GM21619 (cell line): ENCODE data around the gene KCNQ5.
A peak's percentile ranks its signal among the peaks of the same experiment; 100 is the strongest.

Experiments
- ATAC-seq: cut with Tn5 transposase; IDR thresholded peaks from one replicate; pipeline ENCODE4 v1.9.1; 2021; ENCODE audit not compliant: unreplicated experiment

KCNQ5 gene

DNA sequence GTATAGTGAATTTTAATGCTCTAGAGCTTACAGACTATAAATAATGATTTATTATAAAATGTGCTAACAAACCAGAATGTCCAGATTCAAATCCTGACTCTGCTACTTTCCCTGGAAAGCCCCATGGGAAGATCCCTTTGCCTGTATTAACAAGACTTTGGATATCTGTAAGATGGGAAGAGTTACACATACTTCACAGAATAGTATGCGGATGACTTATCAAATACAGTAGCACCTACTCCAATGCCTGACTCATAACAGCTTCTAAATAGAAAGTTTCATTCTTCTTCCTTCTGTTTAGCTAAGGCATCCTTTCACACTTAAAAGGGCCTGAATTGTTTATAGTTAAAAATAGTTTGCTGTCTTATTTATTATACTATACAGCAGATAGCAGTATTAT, 166.3 kb downstream of the KCNQ5 start:
- no peak for ATAC-seq

GRCh38 chr6:72789145-72789544, 167.3 kb downstream of the KCNQ5 start:
- no peak for ATAC-seq

DNA sequence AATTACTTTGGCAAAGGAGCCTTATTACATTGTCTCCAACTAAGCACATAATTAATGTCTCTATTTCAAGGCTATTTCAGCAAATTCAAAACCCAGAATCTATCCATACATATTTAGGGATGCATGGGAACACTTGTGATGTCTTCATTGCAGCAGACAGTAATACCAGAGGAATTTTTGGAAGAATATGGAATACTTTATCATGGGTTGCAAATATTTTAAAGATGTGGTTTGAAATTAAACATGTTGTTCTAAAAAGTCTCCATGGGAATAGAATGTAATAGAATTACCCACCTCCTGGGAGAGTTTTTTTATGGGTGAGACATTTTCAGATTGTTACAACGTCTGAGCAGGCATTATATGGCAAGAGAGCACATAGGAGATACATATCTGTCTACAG, 170.8 kb downstream of the KCNQ5 start:
- ATAC-seq: no peak

GRCh38 chr6:72793641-72794395, 172.0 kb downstream of the KCNQ5 start:
- ATAC-seq: no peak

GRCh38 chr6:72798196-72798595, 176.3 kb downstream of the KCNQ5 start:
- ATAC-seq: no peak

DNA sequence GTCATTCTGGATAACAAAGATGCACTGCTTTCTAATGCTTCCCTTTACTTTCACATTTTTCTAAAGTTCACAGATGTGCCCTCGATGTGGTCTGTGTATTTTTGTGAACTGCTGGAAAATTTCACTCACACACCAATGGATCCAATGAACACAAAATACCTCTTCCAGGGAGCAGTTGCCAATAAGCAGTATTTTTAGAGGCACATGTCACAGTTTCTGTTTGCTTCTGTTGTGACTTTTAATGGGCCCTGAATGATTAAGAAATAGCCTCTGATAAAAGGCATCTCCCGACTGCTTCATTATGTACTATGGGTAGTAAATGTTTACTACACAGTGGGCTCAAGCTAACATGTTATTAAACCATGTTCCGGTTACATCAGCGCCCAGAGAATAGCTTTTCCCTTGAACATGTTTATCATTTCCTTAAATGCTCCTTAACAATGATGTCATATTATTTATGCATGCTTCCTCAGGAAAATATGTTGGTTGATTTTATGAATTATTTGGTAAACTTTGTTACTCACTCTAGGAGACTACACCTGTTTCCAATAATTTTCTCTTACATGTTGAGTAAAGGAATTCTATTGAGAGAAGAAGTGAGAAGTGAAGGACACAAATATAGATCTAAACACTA, 188.0 kb downstream of the KCNQ5 start:
- no peak for ATAC-seq

- no peak for ATAC-seq
These were observed 188.9 kb downstream of the KCNQ5 start for GRCh38 chr6:72810571-72811280.

GRCh38 chr6:72811971-72812421, 190.1 kb downstream of the KCNQ5 start:
- no peak for ATAC-seq

DNA sequence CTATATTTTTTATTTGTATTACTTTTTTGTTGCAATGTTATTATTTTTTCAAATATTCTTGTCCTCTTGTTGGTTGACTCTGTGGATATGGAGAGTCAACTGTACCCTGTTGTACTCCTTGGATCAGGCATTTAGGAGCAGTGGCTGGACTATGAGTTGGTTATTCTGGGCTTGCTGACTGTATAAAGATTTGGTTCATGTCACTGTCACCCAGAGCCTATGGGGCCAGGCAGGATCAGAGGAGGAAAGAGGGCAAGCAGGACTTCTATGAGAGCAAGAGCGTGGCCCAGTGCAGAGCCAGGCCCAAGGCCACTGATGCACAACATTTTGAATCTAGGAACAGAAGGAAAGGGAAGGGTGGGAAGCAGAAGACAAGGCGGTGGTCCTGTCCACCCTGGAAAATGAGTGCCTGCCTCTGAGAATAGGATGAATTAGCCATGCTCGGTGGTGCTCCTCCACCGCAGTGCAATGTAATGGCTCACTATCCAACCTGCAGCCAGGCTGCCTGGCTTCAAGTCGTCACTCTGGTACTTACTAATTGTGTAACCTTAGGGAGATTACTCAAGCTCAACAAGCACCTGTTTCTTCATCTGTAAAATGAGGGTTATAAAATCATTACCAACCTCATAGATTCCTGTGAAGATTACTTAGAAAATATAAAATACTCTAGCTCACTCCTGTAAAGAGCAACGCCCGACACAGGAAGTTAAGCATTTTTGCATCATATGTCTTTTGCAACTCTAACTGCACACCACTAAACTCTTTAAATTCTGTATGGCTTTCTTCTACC, 192.1 kb downstream of the KCNQ5 start:
- no peak for ATAC-seq

DNA sequence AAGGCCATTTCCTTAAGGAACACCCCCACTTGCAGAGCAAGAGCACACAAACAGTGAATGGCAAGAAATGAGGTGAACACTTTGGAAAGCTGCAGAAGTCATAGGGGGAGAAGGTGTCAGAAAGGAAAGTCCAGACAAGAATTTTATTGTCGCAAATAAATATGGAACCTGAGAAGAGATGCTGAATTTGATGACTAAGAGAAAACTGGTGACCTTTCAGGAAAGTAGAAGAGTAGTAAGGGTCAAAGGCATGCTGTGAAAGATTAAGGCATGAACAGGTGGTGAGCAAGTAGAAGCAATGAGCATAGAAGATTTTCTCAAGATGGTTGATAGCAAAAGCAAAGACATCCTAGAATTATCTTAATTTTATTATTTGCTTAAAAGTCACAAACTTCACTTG, 194.2 kb downstream of the KCNQ5 start:
- ATAC-seq: no peak

DNA sequence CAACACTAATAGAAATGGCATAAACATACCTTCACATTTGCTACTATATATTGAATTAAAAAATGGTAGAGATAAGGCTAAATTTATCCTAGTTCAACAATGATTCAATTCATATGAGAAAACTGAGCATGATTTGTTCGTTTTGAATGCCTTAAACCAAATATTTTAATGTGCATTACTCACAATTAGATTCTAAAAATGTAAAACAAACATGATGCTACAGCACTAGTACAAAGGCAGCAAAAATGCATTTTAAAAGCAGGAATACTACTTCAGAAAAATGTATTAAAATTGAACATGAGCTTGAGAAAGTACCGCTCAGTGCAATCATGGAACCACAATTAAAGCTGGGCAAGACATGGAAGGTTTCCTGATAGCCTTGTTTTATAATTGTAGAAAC, 195.3 kb downstream of the KCNQ5 start:
- ATAC-seq: no peak

- no peak for ATAC-seq
These were observed 197.7 kb downstream of the KCNQ5 start for GRCh38 chr6:72819609-72820008.

DNA sequence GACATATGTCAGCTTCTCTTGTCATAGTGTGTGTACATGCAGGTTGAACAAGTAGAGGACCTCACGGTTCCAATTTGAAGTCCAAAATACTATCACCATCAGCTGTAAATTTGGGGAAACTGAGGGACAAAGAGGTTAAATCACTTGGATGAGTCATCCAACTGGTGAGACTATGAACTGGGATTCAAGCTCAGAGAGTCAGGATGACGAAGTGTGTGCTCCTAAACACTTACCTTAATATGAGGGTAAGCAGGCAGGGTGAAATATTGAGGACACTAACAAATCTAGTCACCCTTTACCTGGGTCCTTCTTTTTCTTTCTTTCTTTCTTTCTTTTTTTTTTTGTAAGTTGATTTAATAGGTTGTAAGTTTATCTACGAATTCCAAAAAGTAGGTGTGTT, 198.3 kb downstream of the KCNQ5 start:
- no peak for ATAC-seq

GRCh38 chr6:72820906-72821305, 199.0 kb downstream of the KCNQ5 start:
- no peak for ATAC-seq

GRCh38 chr6:72822023-72822422, 200.2 kb downstream of the KCNQ5 start:
- no peak for ATAC-seq

DNA sequence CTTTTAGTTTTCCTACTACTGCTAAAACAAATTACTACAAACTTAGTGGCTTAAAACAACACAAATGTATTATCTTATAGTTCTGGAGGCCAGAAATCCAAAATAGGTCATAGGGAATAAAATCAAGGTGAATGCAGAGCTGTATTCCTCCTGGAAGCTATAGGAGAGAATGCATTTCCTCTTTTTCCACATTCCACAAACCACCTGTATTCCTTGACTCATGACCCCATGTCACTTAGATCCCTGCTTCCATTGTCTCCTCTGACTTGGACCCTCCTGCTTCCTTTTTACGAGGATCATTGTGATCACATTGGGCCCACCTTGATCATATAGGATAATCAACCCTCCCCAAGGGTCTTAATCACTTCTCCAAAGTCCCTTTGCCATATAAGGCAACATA, 200.8 kb downstream of the KCNQ5 start:
- ATAC-seq: no peak

- ATAC-seq: peak; percentile 64
These were observed 203.0 kb downstream of the KCNQ5 start for GRCh38 chr6:72824833-72825232.

GRCh38 chr6:72825315-72825911, 203.5 kb downstream of the KCNQ5 start:
- ATAC-seq: peak; percentile 52

DNA sequence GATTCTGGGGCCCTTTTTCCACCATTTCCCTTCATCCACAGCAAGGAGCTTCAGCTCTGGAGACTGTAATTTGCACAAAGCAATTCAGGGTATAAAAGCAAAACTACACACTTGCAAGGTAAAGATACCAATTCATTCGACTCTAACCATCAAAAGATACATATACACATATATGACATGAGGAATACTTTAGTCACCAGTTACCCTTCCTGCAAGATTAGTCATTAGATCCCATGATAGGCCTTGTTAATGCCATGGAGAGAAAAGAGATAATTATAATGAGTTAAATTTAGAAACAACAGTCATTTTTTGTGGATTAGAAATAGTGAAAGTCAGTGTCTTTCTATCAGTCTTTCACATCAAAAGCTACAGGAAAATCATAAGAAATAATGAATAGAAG, 204.2 kb downstream of the KCNQ5 start:
- ATAC-seq: no peak

DNA sequence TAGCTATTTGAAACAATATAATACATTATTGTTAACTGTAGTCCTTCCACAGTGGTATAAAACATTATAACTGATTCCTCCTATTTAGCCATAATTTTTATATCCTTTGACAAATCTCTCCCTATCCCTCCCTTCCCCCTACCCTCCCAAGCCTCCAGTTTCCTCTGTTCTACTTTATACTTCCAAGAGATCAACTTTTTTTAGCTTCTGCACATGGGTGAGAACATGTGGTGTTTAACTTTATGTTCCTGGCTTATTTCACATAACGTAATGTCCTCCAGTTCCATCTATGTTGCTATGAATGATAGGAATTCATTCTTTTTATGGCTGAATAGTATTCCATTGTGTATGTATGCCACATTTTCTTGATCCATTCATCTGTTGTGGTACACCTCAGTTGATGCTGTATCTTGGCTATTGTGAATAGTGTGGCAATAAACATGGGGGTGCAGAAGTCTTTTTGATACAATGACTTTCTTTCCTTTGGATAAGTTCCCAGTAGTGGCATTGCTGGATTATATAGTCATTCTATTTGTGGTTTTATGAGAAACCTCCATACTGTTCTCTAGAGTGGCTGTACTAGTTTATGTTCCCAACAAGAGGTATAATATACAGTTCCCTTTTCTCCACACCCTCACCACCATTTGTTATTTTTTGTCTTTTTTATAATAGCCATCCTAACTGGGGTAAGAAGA, 205.0 kb downstream of the KCNQ5 start:
- no peak for ATAC-seq
